Cardiac fibroblast (primary cell): ENCODE data around the gene MAGI1.
A peak's percentile ranks its signal among the peaks of the same experiment; 100 is the strongest.
"Not testable (repeated sequence)": the region's sequence is repeated elsewhere in the genome, so short reads cannot be mapped to it uniquely, and the experiment has no call there.

Source experiments
- DNase-seq, 2 donors: peaks; one replicate each; pipeline versions ENCODE4 v3.0.0 to v3.0.0-alpha.2; 2010; ENCODE audit warnings: low read depth in 2 of 2
- H3K4me3 ChIP-seq, 2 donors: replicated peaks in 1 of 2; 1 replicate in 1 of 2; 2 replicates in 1 of 2; pipeline ENCODE4 v1.5.1; 2011; ENCODE audit warnings: low read depth in 2 of 2, low read length in 2 of 2, mild to moderate bottlenecking in 2 of 2, moderate library complexity in 1 of 2
- CTCF ChIP-seq: IDR thresholded peaks from one replicate; pipeline ENCODE4 v1.5.1; 2011; ENCODE audit warnings: low read depth, mild to moderate bottlenecking, low read length, inconsistent platforms

The MAGI1 gene

DNA sequence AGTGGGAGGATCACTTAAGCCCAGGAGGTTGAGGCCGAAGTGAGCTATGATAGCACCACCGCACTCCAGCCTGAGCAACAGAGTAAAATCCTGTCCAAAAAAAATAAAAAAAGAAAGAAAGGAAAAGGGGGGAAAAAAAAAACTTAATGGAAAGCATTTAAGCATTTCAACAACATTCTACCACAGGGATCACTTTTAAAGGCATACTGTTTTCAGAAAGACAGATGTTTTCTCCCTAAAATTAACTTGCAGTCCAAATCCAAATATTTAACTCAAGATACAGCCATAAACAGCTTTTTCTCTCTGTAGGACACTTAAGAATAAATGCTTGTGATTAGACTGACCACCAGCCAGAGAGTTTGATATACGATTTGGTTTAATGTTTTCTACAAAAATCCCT, 141.0 kb downstream of the MAGI1 start:
- no peak for DNase-seq
- no peak overlapping the region for H3K4me3 ChIP-seq
- TF ChIP-seq CTCF = no peak

GRCh38 chr3:65896321-65896720, 142.4 kb downstream of the MAGI1 start:
- no peak for DNase-seq
- TF ChIP-seq CTCF = no peak
- H3K4me3 ChIP-seq = no peak overlapping the region

GRCh38 chr3:65894679-65895453, 143.9 kb downstream of the MAGI1 start:
- no peak for TF ChIP-seq CTCF
- DNase-seq = peak; percentile 65 to 86
- no peak overlapping the region for H3K4me3 ChIP-seq

DNA sequence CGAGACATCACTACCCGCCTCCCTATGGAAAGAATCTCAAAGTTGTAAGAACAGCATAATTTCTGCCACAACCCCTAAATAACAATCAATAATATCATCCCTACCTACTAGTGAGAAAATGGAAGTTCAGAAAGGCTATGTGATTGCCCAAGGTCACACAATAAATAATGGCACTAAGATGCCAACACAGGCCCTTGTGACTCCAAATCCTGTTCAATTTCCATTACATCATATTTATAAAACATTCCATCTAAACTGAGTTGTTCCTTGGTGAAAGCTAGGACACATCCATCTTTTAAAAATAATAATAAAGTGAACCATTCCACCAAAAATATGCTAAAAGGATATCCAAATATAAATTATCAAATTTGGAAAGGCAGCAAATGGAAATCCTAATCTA, 144.6 kb downstream of the MAGI1 start:
- no peak overlapping the region for H3K4me3 ChIP-seq
- DNase-seq = no peak
- no peak for TF ChIP-seq CTCF

DNA sequence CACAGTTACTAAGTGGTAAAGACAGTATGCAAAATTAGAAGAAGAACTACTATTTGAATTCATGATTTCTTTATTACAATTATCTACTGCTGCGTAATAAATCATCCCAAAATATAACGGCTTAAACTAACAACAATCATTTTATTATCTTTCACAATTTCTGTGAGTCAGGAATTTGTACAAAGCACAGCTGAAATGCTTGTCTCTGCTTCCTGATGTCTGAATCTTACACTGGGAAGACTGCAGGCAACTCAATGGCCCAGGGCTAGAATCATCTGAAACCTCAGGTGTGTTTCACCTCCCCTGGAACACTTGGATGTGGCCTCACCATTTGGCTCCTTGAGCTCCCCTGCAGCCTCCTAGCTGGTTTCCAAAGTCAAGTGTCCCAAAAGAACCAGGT, 145.1 kb downstream of the MAGI1 start:
- DNase-seq = peak in 1 of 2 donors; percentile 32
- no peak for TF ChIP-seq CTCF
- no peak overlapping the region for H3K4me3 ChIP-seq

- not testable (repeated sequence) for H3K4me3 ChIP-seq, DNase-seq
Measured at GRCh38 chr3:65891477-65891876, 147.2 kb downstream of the MAGI1 start.

DNA sequence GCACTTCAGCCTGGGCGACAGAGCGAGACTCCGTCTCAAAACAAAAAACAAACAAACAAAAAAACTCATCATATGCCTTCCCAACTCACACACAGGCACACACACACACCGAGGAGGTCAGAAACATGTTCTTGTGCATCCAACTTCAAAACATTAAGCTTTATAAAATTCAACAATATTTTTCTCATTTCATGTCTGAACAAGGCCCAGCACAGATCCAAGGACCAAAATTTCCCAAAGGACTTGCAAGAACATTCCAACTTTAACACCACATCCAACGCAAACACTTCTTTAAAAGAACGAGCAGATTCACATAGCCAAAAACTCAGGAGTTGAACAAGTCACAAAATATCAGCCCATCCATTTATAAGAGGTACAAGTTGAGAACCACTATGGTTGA, 148.4 kb downstream of the MAGI1 start:
- no peak for TF ChIP-seq CTCF
- H3K4me3 ChIP-seq = no peak overlapping the region
- DNase-seq = no peak
